ENCODE results near the gene NME2. TPM values are rescaled to one million over a fixed set of nuclear protein-coding genes. Genes with fewer than 3 reads are reported as not detected.
A peak's percentile ranks its signal among the peaks of the same experiment; 100 is the strongest.

NME2 gene
- total and polyA plus RNA-seq, 11 donors: 171 to 813 (median 289) TPM

- no peak for TF ChIP-seq CTCF (IDR thresholded peaks at IDR 0.05)
- Histone ChIP-seq H3K4me3 (no peak overlapping the region), H3K27me3 (no peaks in the 10 kb centered on the region), H3K4me1 (peaks cover 0 to 22% (median 8%) of the 10 kb centered on the region in 12 donors), H3K9me3 (no peaks in the 10 kb centered on the region), H3K27ac (peak overlapping the region in 11 of 12 donors; percentile 55 to 81 (median 73)), H3K36me3 (no peaks in the 10 kb centered on the region)
- DNase-seq: no peak
- intact Hi-C loops (cut with DNase I): no loop called here
- peak; percentile 60 to 91 (median 82) for ATAC-seq
Observed at GRCh38 chr17:51132964-51133319, 33.3 kb upstream of the NME2 start.

GRCh38 chr17:51133365-51133764 lies 32.8 kb upstream of the NME2 start:
- WGBS, 4 donors: 73 to 89% (median 80%) methylated on average over 2 of the region's 2 CpGs
- H3K4me1 ChIP-seq: peaks cover 0 to 19% (median 8%) of the 10 kb centered on the region in 12 donors
- no peak overlapping the region for H3K4me3 ChIP-seq
- intact Hi-C loops (cut with DNase I): no loop called here
- TF ChIP-seq POLR2A (IDR thresholded peaks at IDR 0.05) (no peak), CTCF (IDR thresholded peaks at IDR 0.05) (no peak)
- ATAC-seq (no peak), DNase-seq (no peak)
- H3K36me3 ChIP-seq: no peaks in the 10 kb centered on the region
- no peaks in the 10 kb centered on the region for H3K9me3 ChIP-seq
- H3K27ac ChIP-seq: peak overlapping the region in 11 of 12 donors; percentile 55 to 81 (median 73)
- no peaks in the 10 kb centered on the region for H3K27me3 ChIP-seq

GRCh38 chr17:51135956-51136355 lies 30.3 kb upstream of the NME2 start:
- H3K27ac ChIP-seq: no peak overlapping the region
- H3K9me3 ChIP-seq: no peaks in the 10 kb centered on the region
- intact Hi-C loops (cut with DNase I): no loop called here
- H3K4me3 ChIP-seq: no peak overlapping the region
- no peak for DNase-seq
- ATAC-seq: no peak
- no peak for TF ChIP-seq CTCF (IDR thresholded peaks at IDR 0.05)
- TF ChIP-seq POLR2A (IDR thresholded peaks at IDR 0.05): no peak
- WGBS, 4 donors: 89 to 97% (median 93%) methylated on average over 3 of the region's 3 CpGs
- H3K27me3 ChIP-seq: no peaks in the 10 kb centered on the region
- no peaks in the 10 kb centered on the region for H3K36me3 ChIP-seq
- H3K4me1 ChIP-seq: peaks cover 0 to 19% (median 8%) of the 10 kb centered on the region in 12 donors

- intact Hi-C loops (cut with DNase I): loop anchor here in 1 of 10 donors (10.0 kb wide), 1 partner anchor 288 kb away; no protein-coding TSS in a partner anchor
Observed at GRCh38 chr17:51142597-51142996, 23.6 kb upstream of the NME2 start.

More at GRCh38 chr17:51142597-51142996, 23.6 kb upstream of the NME2 start:
- 94 to 97% (median 95%) methylated on average over 2 of the region's 2 CpGs for WGBS, 4 donors
- Histone ChIP-seq H3K27me3 (no peaks in the 10 kb centered on the region), H3K27ac (no peak overlapping the region), H3K36me3 (no peaks in the 10 kb centered on the region), H3K4me1 (no peaks in the 10 kb centered on the region), H3K4me3 (no peak overlapping the region), H3K9me3 (no peaks in the 10 kb centered on the region)
- ATAC-seq: no peak
- DNase-seq: no peak
- TF ChIP-seq CTCF (IDR thresholded peaks at IDR 0.05): no peak
- TF ChIP-seq POLR2A (IDR thresholded peaks at IDR 0.05): no peak
